Measurements from ENCODE around the gene ZFHX3.

The ZFHX3 gene

DNA sequence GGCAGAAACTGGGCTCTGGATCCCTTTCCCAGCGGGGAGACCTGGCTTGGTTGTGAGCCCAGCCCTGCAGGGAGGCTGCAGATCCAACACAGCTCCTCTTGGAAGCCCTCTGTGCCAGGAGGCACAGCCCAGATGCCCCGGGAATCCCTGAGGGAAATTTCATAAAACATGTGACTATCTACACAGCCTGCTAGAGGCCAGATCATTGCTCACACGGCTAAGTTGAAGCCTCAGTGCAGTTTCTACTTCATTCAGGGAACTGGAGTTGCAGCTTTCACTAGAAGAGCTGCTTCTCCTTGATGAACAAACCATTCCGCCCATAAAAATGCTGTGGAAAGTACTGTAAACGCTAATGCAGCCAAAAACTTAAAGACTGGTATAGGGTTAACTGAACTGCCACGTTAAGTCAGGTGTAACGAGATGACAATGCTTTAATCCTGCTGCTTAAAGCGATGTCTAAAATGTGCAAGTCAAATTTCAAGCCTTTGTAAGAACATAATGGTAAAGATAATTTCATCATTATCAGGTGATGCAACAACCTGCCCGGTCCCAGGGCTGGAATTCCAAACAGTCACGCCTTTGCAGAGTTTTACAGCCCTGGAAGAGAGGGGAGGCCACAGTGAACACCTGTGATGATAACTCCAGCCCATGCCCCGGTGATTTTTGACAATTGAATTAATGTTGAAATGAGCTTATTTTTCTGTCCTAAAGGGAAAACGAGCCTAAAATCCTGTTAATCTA is 172.5 kb downstream of the ZFHX3 start:
- DNase-seq (ENCODE audit: low read depth), result no peak

DNA sequence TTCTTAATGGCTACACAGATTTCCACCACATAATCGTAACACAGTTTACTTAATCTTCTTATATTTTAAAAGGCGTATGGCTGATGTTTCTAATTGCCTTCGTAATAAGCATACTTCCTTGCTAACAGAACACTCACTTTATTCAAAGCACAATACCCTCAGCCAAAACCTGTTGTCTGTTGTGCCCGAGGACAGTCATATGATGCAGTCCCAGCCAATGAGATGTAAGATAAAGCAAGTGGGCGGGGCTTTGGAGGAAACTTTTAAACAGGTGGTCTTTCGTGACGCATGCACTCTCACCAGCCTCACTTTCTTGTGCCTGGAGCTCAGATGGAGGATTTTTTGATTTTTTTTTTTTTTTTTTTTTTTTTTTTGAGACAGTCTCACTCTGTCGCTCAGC is 174.1 kb downstream of the ZFHX3 start:
- no peak for DNase-seq (ENCODE audit: low read depth)

DNA sequence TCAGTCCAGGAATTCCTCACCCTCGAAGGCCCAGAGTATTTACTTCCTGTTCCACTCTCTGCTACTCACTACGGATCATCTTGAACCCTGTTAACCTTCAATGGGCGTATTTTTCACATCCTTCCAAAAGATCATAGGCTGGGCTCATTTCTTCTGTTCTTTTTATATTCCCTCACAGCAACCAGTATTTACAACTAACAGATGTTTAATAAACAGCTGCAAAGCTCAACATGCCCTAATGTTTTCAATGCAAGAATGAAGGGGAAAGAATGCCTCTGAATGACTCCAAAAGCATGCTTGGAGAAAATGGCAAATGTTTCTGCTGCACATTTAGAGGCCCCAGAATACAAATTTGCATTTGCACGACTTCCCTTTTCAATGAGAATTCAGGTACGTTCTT is 174.9 kb downstream of the ZFHX3 start:
- no peak for DNase-seq (ENCODE audit: low read depth)

- no peak for DNase-seq (ENCODE audit: low read depth)
Measured at GRCh38 chr16:72865835-72866234, 182.1 kb downstream of the ZFHX3 start.

DNA sequence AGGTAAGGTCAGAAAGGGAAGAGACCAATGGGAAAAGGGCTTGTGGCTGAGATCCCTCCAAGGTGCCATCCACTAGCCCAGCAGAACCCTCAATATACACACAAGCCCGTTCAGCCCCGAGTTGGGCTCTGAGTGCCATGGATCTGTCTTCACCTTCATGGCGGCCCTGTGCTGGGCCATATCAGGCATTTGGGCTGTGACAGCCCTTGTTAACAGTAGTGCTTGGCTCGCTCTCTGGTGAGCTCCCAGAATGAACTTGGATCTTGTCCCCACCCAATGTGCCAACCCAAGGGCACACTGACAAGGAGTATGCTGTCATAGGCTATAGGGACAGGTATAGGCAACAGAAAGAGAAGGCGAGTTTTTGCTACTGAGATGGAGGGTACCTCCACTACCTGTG is 182.7 kb downstream of the ZFHX3 start:
- no peak for DNase-seq (ENCODE audit: low read depth)

GRCh38 chr16:72864130-72864833 is 183.6 kb downstream of the ZFHX3 start:
- DNase-seq (ENCODE audit: low read depth), result no peak

GRCh38 chr16:72862090-72862489 is 185.8 kb downstream of the ZFHX3 start:
- DNase-seq (ENCODE audit: low read depth), result no peak

GRCh38 chr16:72860726-72861562 is 187.0 kb downstream of the ZFHX3 start:
- DNase-seq (ENCODE audit: low read depth), result no peak

DNA sequence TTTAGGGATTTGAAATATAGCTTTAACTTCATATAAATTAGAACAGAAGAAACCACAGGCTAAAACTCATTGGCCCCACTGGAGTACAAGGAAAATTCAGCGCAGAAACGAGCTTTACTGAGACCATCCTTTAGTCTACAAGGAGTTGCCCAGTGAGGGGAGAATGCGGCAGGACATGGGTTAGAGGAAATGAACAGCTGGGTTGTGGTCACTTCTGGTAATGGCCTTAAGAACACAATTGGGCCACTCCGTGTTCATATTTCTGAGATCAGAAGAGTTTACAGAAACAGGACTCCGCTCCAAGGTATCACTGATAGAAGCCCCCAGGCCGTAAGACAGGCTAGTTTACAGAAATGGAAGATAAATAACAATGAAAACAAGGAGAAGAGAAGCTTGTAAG is 188.3 kb downstream of the ZFHX3 start:
- DNase-seq (ENCODE audit: low read depth), result no peak

DNA sequence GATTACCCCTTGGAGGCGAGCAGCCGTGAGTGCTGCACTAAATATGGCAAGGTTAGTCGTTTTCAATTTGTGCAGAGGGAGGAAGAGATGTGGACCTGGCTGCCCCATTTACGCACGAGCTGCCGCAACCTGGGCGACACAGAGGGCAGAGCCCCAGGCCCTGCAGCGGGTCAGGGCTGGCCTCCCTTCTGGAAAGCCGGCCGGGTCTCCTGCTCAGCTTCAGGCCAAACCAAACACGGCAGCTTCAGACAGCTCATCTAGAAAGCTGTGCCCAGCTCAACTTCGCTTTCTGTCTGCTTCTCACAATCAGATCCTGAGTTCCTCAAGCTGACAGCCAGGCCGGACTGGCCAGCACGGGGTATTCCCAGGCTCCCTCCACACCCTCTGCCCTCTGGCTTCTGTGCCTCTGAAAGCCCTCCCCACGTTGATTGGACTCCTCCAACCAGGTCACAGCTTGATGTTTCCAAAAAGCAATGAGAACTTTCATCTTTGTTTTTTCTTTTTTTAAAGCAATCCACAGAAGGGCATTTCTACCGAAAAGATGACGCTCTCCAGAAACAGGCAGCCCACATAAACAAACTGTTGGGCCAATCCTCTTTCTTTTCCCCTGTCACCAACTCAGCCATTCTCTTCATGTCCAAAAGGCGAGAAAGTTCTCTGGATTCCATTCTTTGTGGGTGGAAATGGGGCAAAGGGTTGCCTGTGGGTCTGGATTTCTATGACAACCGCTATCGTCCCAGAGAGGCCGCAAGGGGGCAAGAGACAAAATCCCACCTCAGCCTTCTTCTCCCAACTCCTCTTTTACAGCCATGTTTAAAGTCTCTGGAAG is 189.0 kb downstream of the ZFHX3 start:
- no peak for DNase-seq (ENCODE audit: low read depth)

DNA sequence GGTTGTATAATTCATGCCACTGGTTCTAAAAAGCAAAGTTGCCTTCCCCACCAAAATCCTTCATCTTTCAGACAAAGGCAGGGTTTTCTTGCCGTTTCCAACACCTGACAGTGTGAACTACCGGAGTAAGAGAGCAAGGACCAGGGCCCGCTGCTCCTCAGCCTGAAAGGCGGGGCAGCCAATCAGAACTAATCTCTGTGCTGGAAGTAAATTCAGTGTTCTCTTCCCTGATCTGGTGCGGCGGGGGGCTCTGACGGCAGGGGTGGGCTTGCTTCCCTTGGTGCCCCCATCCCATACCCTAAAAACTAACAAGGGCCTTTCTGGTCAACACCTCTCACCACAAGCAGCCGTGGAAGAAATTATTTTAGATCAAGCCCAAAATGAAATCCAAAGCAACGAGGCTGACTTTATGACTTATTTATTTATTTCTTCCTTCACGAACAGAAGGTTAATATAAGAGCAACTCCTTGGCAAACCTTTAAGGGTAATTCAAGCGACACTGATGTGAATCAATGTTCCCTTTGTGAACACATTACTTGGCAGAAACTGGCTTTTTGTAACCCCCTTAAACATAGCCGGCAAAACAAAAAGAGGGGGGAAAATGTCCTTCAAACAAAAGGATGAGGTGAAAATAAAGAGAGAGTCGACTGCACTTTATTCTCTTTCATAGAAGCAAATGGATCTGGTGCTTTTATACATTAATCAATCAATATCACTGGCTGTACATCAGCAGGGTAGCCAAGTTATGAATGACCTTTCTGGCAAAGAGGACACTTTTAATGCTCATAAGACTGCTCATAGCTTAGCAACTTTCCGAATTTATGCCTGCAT is 189.9 kb downstream of the ZFHX3 start:
- no peak for DNase-seq (ENCODE audit: low read depth)

DNA sequence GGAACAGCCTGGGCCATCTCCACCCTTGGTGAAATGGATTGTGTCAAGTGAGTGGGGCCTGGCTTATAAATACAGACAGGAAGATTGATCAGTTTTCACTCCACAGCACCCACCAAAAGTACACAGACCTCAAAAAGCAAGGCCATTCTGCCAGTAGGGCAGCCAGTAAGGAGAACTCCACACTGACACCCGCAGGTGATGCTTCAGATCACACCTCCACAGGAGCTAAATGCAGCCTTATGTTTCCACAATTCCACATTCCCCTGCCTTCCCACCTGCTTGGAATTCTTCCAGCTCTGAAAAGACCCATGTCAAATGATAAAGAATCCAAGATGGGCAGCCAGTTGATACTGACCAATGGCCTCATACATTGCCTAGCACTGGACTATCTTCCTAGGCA is 191.1 kb downstream of the ZFHX3 start:
- DNase-seq (ENCODE audit: low read depth), result peak; percentile 3

GRCh38 chr16:72854267-72854959 is 193.5 kb downstream of the ZFHX3 start:
- no peak for DNase-seq (ENCODE audit: low read depth)

DNA sequence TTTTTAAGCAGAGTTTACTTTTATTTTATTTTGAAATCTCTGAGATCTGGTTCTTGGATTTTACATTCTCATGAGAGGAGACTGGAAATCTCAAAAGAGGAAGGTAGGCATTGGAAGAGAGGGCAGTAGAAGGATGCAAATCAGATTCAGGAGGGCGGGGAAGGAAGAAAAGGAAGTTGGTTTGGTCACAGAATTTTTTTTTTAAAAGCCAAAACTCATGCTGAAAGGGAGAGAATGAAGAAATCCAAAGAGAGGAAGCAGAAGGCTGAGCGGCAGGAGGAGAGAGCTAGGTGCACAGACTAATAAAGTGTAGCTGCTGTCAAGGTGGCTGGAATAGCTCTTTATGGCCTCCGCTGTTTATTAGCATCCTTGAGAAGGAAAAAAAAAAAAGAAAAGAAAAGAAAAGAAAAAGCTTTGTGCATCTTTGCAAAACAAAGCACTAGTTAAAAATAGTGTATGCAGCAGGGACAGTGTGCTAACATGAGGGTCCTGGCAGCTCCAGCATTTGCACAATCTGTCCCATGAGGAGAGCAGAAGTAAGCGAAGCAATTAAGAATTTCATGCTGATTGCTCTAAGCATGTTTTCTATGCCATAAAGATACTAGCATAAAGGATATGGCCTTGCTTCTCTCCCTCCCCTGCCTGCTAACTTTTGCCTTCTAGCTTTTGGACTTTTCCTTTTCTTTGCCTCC is 194.2 kb downstream of the ZFHX3 start:
- no peak for DNase-seq (ENCODE audit: low read depth)

GRCh38 chr16:72852421-72852820 is 195.5 kb downstream of the ZFHX3 start:
- DNase-seq (ENCODE audit: low read depth), result no peak

- no peak for DNase-seq (ENCODE audit: low read depth)
Measured at GRCh38 chr16:72850853-72851252, 197.1 kb downstream of the ZFHX3 start.

DNA sequence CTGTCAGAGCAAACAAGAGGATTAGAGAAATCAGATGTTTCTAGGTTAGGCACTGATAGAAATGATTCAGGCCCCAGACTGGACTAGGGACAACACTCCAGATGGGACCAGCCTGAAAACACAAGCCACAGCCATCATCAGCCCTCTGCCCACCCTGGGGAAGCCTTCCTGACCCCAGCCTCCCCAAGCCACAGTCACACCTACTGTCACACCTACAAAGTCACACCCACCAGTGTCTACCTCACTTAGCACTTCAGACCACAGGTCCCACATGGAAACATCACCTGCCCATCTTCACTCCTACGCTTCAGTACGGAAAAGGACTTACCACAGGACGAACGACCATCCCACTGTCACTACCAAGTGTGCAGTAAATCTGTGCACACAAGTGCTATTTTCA is 197.9 kb downstream of the ZFHX3 start:
- DNase-seq (ENCODE audit: low read depth), result no peak

- DNase-seq (ENCODE audit: low read depth), result no peak
Measured at GRCh38 chr16:72848759-72849664, 198.9 kb downstream of the ZFHX3 start.

DNA sequence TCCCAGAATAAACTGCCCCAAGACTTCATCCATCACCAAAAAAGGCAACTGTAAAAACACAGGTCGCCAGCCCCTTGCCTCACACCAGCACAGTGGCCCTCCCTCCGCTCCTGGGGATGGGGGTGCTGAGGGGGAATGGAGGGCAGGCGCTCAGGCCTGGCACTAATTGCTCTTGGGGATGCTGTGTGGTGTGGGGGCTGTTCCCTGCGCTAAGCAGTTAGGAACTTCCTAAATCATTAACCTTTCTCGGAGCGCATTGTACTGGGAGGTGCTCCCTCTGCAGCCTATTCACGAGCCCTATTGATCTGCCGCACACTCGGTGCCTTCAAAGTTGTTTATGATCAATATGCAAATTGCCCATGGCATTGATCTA is 199.9 kb downstream of the ZFHX3 start:
- DNase-seq (ENCODE audit: low read depth), result no peak
